ELR (cell line): ENCODE results near the gene SOX6.

ENCODE experiments used
- DNase-seq: peaks from one replicate; pipeline ENCODE4 v3.0.0-alpha.2; 2015; ENCODE audit warnings: low read depth

Gene SOX6

DNA sequence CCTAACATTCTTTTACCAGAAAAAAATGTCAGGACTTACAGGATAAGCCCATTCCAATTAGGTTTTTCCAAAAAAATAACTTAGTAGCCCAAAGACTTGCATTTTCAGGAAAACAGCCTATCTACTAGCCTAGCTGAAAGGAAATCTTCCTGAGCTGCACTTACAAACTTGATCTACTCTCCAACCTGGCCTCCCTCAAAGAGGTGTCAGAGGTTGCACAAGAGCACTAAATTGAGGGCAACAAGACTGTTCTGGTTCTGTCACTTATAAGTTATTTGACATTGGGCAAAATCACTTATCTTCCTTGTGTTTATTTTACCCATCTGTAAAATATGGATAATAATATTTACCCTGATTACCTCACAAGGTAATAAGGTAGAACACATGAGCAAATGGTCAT is 7.9 kb upstream of the SOX6 start:
- no peak for DNase-seq

DNA sequence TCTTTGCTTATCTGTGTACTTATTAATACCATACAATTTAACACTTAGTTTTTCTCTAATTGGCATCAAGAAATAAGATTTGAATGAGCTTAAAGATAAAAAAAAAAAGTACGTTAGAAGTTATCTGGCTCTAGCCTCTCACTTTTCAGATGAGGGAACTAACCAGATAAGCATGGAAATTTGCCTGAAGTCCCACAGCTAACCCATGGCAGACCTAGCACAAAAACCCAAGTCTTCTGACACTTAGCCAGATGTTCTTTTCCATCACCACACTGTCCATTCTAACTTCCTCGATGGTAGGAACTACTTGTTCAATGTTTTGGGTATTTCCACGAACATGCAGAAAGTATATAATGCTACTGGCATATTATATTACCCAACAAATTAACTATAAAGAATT is 7.4 kb upstream of the SOX6 start:
- DNase-seq = no peak

DNA sequence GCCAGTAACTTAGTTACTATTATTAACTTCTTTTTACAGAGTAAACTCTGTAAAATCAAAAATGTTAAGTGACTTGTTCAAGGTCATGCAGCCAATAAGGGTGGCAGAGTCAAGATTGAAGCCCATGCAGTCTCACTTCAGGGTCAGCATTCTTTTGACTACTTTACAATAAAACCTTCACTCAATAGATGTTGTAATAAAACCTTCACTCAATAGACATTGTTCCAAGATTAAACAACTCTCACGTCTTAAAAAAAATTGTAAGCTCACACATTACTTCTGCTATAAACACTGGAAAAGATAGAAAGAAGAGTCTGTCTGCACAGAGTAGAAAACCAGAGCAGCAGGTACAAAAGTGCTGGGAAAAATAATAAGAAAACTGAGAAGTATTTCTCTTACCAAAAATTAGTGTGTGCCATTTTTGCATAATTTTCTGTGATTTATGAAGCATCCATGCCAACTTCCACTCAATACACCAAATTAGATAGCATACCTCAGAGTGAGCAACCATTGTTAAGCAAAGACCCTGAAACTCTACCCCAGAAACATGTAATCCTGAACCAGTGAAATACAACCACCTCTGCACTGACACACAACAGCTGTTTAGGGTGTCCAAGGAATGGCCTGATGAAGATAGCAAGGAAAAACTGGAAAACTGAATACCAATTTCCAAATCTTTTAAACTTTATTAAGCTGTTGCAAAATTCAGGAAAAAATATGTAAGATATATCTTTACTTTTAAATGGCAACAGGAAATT is 4.9 kb upstream of the SOX6 start:
- DNase-seq = no peak

DNA sequence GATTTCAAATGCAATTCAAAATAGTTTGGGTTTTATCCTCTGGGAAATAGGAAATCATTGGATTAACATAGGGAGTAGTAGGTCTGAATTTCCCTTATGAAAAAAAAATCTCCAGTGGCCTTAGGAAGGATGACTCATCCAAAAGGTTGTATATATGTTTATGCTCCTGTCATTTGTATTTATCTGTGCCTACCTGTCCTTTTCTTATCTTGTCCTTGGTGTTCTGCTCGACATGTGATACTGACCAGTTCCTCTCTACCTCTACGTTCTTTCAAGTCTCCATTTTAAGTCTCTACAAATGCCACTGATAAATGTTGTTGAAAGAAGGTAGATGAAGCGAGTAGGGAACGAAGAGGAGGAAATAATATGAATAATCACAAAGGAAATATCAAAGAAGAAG is 3.0 kb upstream of the SOX6 start:
- DNase-seq = no peak

DNA sequence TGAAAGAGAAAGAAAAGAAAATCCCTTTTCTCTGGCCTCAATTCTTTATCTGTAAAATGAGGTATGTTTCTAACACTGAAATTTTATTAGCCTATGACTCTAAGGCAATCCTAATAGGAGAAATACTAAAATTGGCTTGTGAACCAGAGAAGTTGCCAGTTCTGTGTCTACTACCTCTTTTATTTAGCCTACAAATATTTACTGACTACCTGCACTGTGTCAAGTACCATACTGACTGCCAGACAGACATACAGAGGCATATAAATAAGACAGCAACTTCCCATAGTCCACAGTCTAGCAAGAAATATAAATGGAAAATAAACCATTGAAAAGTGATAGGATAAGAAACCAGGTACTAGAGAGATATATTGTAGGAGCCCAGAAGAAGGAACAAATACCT is 2.4 kb upstream of the SOX6 start:
- no peak for DNase-seq

DNA sequence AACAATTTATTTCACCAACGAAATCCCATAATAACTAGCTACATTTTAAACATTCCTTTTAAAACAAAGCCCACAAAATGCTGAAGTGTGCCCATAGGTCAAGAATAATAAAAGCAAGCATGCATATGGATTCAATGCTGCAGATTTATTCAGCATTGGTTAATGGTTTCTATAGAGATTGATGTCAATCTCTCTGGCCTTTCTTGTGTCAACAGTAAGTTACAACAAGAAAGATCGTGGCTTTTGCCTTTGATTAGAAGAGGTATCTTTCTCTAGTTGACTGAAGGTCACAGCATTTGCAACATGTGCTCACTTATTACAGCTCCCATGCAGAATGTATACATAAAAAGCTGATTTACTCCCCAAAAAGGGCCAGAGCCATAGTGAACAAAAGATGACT is 1.4 kb upstream of the SOX6 start:
- no peak for DNase-seq

DNA sequence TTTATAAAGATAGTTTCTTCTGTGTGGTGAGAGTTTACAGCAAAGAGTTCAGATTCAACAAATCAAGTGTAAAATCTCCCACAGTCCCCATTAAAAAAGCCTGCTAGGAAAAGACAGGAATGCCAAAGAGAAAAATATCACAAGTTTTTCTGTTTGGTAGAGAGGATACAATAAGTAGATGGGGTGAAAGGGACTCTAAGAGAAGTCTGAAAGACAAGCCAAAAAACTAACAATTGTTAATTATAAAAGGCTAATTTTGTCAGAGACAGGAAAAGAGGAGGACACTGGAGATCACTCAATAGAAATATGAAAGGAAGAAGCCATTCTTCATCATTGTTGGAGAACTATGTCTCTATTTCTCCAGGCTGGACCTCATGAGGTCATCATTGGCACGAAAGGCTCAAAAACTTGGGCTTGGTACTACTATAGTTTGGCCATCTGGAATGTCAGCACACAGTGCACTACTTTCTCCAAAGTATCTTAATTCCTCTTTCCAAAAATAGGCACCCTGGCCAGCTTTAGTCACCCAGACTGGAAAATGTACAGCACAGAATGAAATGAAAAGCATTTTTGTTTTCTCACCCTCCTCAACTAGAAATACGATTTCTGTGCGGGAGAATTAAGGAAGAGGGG is 531 bp upstream of the SOX6 start:
- DNase-seq = no peak

DNA sequence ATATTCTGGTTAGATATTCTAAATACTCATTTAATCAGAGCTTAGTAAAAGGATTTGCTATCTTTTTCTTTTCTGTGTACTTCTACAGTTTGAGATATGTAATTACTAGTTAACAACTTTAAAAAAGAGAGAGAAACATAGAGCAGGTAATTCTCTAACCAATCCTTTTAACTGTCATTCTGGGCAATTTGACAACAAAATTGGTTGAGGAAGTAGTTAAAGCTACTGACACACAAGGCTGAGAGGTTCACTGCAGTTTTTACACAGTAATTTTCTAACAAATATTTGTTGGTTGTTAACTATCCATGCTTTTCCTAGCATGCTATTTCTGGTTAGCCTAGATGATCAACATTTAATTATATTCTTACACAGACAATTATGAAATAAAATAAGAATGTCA is 3.6 kb downstream of the SOX6 start:
- DNase-seq = no peak

DNA sequence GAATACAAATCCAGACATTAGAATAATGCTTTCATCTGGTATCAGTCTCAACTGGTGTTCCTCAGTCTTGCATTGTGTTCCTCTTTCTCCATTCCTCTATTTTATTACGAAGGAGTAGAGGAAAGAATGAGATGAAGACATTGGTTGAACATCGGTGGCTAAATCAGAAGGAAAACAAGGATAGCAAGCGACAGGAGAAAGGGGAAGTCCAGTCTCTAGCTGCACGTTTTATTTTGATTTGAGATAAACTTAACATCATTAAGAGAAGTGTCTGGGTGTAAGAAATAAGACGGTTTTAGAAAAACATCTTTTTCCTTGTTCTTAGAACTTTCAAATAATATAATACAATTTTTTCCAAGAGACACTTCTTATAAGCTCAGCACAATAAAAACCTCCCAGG is 6.2 kb downstream of the SOX6 start:
- DNase-seq = no peak

DNA sequence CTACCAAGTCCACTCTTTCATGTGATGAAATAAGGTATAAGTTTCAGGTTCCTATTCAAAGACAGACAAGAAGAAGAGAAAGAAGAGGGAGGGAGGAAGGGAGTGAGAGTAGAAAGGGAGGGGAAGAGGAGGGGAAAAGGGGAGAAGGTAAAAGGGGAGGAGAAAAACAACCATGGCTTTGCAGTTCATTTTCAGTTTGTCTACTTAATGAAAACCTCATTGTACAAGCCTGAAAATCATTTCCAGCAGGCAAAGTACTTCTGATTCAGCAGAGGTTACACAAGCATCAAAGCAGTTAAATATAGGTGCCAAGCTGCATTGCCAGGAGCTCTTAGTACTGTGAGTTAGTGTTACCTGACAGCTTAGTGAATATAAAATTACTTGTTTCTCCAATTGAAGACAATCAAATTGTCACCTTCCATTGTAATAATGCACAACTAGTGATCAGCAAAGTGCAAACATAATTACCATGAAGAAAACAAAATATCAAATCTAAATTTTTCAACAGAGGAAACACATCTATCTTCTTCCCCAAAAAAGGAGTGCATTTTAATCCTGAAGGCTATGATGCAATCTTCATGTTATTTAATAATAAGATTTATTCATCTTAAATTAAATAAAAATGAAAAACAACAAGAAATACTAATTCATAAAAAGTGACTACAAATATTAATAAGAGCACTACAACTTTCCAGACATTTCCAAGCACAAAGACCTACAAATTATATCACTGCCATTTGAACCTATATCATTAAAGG is 8.2 kb downstream of the SOX6 start:
- no peak for DNase-seq

DNA sequence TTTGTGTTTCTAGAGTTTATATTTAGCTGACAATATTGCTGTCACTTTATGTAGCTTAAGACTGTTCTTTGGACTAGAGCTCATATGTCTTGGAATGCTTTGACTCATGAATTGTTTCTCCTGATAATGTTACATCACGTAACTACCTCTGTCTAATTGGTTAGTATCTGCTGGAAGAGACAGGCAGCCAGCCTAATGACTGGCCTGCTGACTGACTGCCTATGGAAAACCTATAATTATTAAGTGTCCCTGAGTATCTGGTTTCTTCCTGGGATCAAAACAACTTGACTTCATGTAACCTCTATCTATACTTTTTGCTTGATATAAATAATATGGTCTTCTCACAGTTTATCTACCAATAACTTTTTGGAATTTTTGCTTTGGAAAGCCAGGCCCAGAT is 9.4 kb downstream of the SOX6 start:
- no peak for DNase-seq

DNA sequence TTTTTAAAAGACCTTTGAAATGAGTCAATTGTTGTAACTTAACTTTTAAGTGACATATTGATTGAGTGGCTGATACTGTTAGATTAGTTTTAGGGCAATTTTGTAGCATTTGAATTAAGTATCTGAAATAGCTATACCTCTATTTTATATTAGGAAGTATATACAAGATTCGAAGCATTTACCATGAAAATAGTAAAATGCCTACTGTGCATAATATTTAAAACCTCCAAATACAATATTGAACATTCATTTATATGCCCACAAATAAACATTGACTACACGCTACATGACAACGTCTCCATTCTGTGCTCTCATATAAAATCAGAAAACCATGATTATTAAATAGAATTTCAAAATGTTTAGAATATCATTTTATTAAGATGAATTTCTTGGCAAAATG is 14.5 kb downstream of the SOX6 start:
- DNase-seq = no peak

DNA sequence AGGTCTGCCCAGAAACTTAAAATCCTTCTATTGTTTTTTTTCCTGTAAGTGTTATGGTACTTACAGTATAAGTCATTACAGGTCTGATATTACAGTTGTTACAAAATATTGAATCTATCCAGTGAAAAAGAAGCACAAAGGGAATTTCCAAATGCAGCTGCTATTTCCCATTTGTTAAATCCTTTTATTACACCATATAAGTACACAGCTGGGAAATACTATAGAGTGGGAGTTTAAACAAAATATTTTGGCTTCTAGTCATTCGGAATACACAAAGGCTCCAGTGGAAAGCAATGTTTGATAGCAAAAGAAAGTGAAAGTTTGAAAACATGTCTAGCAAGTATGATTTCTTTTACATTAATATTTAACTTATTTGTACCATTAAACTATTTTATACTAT is 18.0 kb downstream of the SOX6 start:
- DNase-seq = no peak

DNA sequence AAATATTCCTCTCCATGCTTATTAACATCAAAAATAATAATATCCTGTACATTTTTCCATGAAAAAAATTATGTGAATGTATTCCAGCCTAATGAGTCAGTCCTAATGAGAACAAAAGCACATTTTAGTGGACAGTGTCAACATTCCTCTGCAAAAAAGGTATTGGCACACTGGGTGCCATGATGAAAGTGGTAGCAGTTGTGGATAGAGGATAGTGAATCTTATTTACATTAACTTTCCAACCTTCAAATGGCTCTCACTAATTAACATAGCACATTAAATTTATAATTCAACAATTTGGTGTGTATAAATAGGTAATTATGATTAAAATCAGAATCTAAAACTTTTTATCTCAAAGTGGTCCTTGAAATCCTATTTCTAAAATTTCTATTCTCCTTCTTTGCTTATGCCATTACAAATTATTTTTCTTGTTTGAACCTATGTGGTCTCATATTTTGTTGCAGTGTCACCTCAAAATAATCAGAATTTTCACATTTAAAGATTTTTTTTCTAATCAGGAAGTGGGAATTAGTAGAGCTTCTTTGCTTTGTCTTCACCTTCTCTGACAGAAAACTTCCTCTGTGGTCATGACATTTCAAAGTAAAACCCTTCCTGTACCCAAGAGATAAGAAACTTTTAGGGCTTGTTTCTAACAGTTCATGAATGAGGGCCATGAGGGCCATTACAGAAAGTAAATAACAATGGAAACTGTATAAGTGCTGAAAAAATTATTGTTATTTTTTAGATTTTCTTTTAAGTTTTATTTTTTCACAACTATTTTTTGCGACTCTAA is 18.7 kb downstream of the SOX6 start:
- DNase-seq = no peak

DNA sequence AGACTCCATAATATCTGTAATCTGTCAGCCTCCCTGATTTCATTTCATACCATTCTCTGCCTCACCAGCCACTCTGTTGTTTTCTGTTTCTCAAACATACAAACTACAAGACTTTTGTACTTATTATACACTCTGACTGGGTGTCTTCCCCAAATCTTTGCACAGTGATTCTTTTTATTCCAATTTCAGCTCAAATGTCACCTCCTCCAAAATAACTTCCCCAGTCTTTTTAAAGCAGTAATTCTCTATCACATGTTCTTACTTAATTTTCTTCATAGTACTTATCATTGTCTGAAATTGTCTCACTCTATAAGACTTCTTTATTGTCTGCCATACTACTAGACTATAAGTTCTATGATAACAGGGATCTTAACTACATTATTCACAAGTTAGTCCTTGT is 19.6 kb downstream of the SOX6 start:
- no peak for DNase-seq

DNA sequence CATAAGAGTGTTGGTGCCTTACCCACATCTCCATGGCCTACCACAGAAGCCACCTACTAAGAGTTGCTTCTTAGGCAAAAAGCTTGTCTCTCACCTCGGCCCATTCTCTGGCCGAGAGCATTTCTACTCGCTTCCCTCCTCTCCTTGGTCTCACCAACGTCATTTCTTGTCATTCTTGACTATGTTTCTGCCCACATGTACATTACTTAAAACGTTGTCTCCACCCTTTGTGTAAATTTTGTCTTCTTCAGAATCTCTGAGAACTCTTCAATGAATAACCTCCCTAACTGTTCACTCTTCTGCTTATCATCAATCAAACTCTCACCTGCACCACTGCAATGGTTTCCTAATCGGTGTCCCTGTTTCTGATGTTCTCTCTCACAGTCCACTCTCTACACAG is 20.1 kb downstream of the SOX6 start:
- DNase-seq = no peak

DNA sequence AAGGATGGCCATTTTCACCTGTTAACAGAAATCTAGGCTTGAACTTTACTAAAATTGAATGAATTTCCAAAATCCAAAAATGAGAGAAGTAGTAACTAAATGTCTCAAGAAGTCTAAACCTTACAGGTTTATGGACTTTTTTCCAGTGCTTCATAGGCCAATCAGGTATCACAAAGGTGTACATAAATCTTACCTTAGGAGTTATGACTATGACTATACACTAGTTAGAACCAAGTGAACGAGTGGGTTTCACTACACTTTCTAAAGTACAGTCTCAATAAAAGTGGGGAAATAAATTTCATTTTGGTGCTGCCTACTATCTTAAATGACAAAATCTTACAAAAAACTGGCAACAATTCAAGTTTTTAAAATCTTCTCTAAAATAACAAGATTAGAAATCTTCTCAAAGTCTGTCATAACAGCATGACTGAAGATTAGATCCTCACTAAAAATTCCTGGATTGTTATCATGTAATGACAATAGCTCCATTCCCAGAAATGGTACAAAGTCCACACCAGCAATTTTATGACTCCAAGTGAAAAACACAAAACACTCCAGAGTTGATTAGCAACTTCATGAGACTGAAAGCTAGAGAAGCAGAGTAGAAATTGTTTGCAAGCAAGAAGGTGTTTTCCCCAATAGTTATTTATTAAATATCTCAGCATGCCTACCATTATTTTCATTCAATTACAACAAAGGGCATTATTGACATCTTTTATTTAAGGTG is 20.9 kb downstream of the SOX6 start:
- DNase-seq = no peak

DNA sequence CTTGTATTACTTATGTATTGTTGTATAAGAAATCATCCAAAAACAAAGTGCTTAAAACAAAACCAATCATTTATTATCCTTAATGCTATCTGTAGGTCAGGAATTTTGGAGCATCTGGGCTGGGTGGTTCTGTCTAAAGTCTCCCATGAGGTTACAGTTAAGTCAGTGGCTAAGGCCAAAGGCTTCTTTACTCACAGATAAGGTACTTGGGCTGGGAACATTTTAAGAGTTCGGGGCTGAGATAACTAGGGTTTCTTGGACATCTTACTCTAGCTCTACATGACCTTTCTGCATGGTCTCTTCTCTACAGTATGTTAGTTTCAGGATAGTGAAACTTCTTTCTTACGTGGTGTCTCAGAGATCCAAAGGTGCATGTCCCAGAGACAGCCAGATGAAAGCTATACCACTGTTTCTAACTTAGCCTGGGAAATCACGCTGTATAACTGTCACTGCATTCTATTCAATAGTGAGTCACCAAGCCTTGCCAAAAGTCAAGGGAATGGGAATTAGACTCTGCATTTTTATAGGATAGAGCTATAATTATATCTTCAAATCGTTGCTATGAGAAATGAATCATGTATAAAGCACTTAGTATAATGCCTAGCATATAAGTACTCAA is 29.6 kb downstream of the SOX6 start:
- DNase-seq = peak; percentile 1

DNA sequence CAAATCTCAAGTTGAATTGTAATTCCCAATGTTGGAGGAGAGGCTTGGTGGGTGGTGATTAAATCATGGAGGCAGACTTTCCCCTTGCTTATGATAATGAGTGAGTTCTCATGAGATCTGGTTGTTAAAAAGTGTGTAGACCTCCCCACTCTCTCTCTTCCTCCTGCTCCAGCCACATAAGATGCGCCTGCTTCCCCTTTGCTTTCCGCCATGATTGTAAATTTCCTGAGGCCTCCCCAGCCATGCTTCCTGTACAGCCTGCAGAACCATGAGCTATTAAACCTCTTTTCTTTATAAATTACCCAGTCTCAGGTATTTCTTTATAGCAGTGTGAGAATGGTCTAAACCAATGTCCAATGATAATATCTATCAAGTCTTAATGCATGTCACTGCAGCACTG is 34.2 kb downstream of the SOX6 start:
- DNase-seq = no peak

DNA sequence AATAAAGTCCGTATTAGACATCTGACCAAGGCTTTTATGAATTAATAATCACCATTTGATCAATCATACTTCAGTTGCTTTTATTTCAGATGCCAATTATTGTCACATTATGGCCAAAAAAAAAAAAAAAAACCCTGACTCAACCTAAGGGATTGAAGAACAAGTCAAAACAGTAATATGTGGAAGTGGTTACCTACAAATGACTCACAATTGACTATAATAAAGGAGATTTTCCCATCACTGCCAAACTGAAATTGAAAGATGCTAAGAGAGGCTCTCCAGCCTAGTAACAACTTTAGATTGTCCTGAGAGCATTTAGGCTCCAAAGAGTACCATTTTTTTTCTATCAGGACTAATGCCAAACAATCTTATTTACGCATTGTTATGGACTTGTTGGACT is 35.2 kb downstream of the SOX6 start:
- no peak for DNase-seq

DNA sequence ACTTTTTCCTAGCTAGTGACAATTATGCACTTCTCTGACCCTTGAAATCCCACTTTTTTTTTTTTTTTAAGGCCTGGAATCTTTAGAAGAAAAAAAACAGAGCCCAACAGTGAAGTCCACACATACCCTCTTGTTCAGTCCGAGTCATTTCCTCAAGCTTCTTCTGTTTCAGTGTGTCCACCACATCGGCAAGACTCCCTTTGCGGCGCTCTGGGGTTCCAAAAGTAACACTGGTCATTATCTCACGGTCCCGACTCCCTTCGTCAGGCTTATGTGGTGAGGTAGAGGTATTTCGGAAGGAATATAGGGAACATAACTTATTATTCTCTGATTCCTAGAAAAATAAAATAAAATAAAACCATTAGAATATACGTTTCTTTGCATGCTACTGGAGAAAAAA is 38.0 kb downstream of the SOX6 start:
- DNase-seq = no peak

DNA sequence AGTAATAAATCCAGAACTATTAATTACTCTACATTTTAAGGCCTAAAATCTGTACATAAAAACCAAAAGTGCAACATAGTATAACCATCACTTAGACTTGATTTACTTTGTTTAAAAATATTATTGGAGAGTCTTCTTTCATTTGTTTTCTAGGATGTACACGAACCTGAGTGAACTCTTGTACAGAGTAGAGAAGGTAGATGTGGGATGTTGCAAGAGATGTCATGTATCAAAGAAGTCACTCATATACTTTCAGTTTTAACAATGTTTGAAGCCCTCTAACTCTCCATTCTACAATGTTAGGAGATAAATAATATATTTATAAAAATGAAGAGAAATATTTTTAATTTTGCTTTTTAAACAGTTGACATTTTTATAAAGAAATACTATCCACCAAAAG is 38.6 kb downstream of the SOX6 start:
- no peak for DNase-seq
